HEK293 (cell line): ENCODE data around the gene CCR6.

Source experiments
- CTCF ChIA-PET: fragments of 350-600 bp; formaldehyde crosslinking; extraction: SDS; loops from one replicate; lab custom pipeline; 2021; ENCODE audit warnings: antibody characterized with exemption; lab: Yijun Ruan, JAX
- POLR2A ChIA-PET: fragments of 300-600 bp; formaldehyde crosslinking; extraction: SDS; loops from one replicate; lab custom pipeline; 2020; ENCODE audit warnings: antibody characterized with exemption, inconsistent platforms; lab: Yijun Ruan, JAX
- H3K27ac ChIP-seq: fragments of 200-500 bp; sonication (Bioruptor generic); 2 replicates; pipeline ENCODE4 v1.5.1; 2014; ENCODE audit warnings: low read depth, low read length, control low read depth, inconsistent platforms; ENCODE audit errors: extremely low read depth
- H3K36me3 ChIP-seq, 2 experiments: fragments of 200-500 bp in 1 of 2; sonication (Bioruptor generic) in 1 of 2; 1 replicate in 1 of 2; 2 replicates in 1 of 2; pipeline ENCODE4 v1.5.1; 2014 to 2017; ENCODE audit warnings: inconsistent platforms in 2 of 2, low read length in 2 of 2; ENCODE audit not compliant: control insufficient read depth in 2 of 2, insufficient read depth in 1 of 2
- H3K4me1 ChIP-seq: fragments of 200-500 bp; sonication (Bioruptor generic); 2 replicates; pipeline ENCODE4 v1.5.1; 2014; ENCODE audit warnings: mild to moderate bottlenecking, low read length, inconsistent platforms; ENCODE audit not compliant: control insufficient read depth, insufficient read depth
- H3K4me3 ChIP-seq: 2 replicates; pipeline ENCODE4 v1.5.1; 2011; ENCODE audit warnings: low read depth, mild to moderate bottlenecking, control low read depth, low read length, moderate library complexity
- H3K9me3 ChIP-seq: fragments of 200-500 bp; sonication (Bioruptor generic); 2 replicates; pipeline ENCODE4 v1.5.1; 2014; ENCODE audit warnings: low read depth, low read length, inconsistent platforms; ENCODE audit not compliant: control insufficient read depth, insufficient read depth
- GLIS2 ChIP-seq: fragments of 450-650 bp; formaldehyde crosslinking; IDR thresholded peaks from 2 replicates; pipeline ENCODE4 v1.5.1; 2016; ENCODE audit warnings: missing biosample characterization, missing genetic modification characterization
- KLF16 ChIP-seq: fragments of 450-650 bp; formaldehyde crosslinking; IDR thresholded peaks from 2 replicates; pipeline ENCODE4 v1.5.1; 2017; ENCODE audit warnings: missing biosample characterization, missing genetic modification characterization
- KLF7 ChIP-seq: fragments of 450-650 bp; formaldehyde crosslinking; IDR thresholded peaks from 2 replicates; pipeline ENCODE4 v1.5.1; 2016; ENCODE audit warnings: missing biosample characterization, missing genetic modification characterization, borderline replicate concordance
- MZF1 ChIP-seq: fragments of 450-650 bp; formaldehyde crosslinking; IDR thresholded peaks from 2 replicates; pipeline ENCODE4 v1.5.1; 2017; ENCODE audit warnings: missing biosample characterization, missing genetic modification characterization, borderline replicate concordance
- SALL2 ChIP-seq: fragments of 450-650 bp; formaldehyde crosslinking; IDR thresholded peaks from 2 replicates; pipeline ENCODE4 v1.5.0; 2017; ENCODE audit warnings: missing biosample characterization, mild to moderate bottlenecking, missing genetic modification characterization, borderline replicate concordance
- TCF7L2 ChIP-seq: IDR thresholded peaks from 2 replicates; pipeline ENCODE4 v1.6.1; 2011; ENCODE audit warnings: low read depth, mild to moderate bottlenecking, inconsistent platforms, low read length, moderate library complexity, borderline replicate concordance
- ZBTB17 ChIP-seq: fragments of 450-650 bp; formaldehyde crosslinking; IDR thresholded peaks from 2 replicates; pipeline ENCODE4 v1.5.1; 2016; ENCODE audit warnings: missing biosample characterization, missing genetic modification characterization
- ZBTB20 ChIP-seq: fragments of 450-650 bp; formaldehyde crosslinking; IDR thresholded peaks from 2 replicates; pipeline ENCODE4 v1.5.1; 2016; ENCODE audit warnings: missing biosample characterization, missing genetic modification characterization
- ZBTB7A ChIP-seq: fragments of 450-650 bp; formaldehyde crosslinking; IDR thresholded peaks from 2 replicates; pipeline ENCODE4 v1.5.1; 2016; ENCODE audit warnings: low read depth, missing biosample characterization, missing genetic modification characterization
- ZEB2 ChIP-seq: fragments of 450-650 bp; formaldehyde crosslinking; IDR thresholded peaks from 2 replicates; pipeline ENCODE4 v1.5.1; 2016; ENCODE audit warnings: missing biosample characterization, missing genetic modification characterization
- ZFHX2 ChIP-seq: fragments of 450-650 bp; formaldehyde crosslinking; conservative IDR thresholded peaks from 2 replicates; pipeline ENCODE4 v1.5.1; 2016; ENCODE audit warnings: missing biosample characterization, missing genetic modification characterization
- ZFP69B ChIP-seq: fragments of 450-650 bp; formaldehyde crosslinking; IDR thresholded peaks from 2 replicates; pipeline ENCODE4 v1.5.1; 2016; ENCODE audit warnings: missing biosample characterization, missing genetic modification characterization
- ZNF10 ChIP-seq: fragments of 450-650 bp; formaldehyde crosslinking; IDR thresholded peaks from 2 replicates; pipeline ENCODE4 v1.5.1; 2017; ENCODE audit warnings: missing biosample characterization, missing genetic modification characterization
- ZNF184 ChIP-seq: fragments of 450-650 bp; IDR thresholded peaks from 2 replicates; pipeline ENCODE4 v1.5.1; 2018; ENCODE audit warnings: missing biosample characterization, mild to moderate bottlenecking, missing genetic modification characterization
- ZNF2 ChIP-seq: fragments of 450-650 bp; formaldehyde crosslinking; IDR thresholded peaks from 2 replicates; pipeline ENCODE4 v1.5.1; 2016; ENCODE audit warnings: missing biosample characterization, missing genetic modification characterization
- ZNF350 ChIP-seq: fragments of 450-650 bp; formaldehyde crosslinking; IDR thresholded peaks from 2 replicates; pipeline ENCODE4 v1.5.0; 2017; ENCODE audit warnings: missing biosample characterization, mild to moderate bottlenecking, missing genetic modification characterization
- ZNF354C ChIP-seq: fragments of 450-650 bp; formaldehyde crosslinking; IDR thresholded peaks from 2 replicates; pipeline ENCODE4 v1.5.1; 2016; ENCODE audit warnings: missing biosample characterization, missing genetic modification characterization, low read depth, borderline replicate concordance
- ZNF423 ChIP-seq: fragments of 450-650 bp; formaldehyde crosslinking; IDR thresholded peaks from 2 replicates; pipeline ENCODE4 v1.5.1; 2016; ENCODE audit warnings: missing biosample characterization, missing genetic modification characterization
- ZNF473 ChIP-seq: fragments of 450-650 bp; formaldehyde crosslinking; IDR thresholded peaks from 2 replicates; pipeline ENCODE4 v1.5.1; 2017; ENCODE audit warnings: missing biosample characterization, missing genetic modification characterization
- ZNF530 ChIP-seq: fragments of 450-650 bp; formaldehyde crosslinking; IDR thresholded peaks from 2 replicates; pipeline ENCODE4 v1.5.1; 2016; ENCODE audit warnings: low read depth, missing biosample characterization, missing genetic modification characterization
- ZNF561 ChIP-seq: fragments of 450-650 bp; IDR thresholded peaks from 2 replicates; pipeline ENCODE4 v1.5.1; 2018; ENCODE audit warnings: missing biosample characterization, missing genetic modification characterization, borderline replicate concordance
- ZNF621 ChIP-seq: fragments of 450-650 bp; formaldehyde crosslinking; IDR thresholded peaks from 2 replicates; pipeline ENCODE4 v1.5.1; 2017; ENCODE audit warnings: missing biosample characterization, missing genetic modification characterization
- ZNF623 ChIP-seq: fragments of 450-650 bp; formaldehyde crosslinking; IDR thresholded peaks from 2 replicates; pipeline ENCODE4 v1.5.1; 2016; ENCODE audit warnings: missing biosample characterization, missing genetic modification characterization
- ZNF626 ChIP-seq: fragments of 450-650 bp; sonication (Bioruptor Pico); formaldehyde crosslinking; IDR thresholded peaks from 2 replicates; pipeline ENCODE4 v1.5.1; 2018; ENCODE audit warnings: missing biosample characterization, missing genetic modification characterization, inconsistent platforms
- TF ChIP-seq, protein P1 (sequence below): fragments of 450-650 bp; formaldehyde crosslinking; conservative IDR thresholded peaks from 2 replicates; pipeline ENCODE4 v1.5.1; 2016; ENCODE audit warnings: low read depth, missing biosample characterization, missing genetic modification characterization
- TF ChIP-seq, protein P2 (sequence below): fragments of 450-650 bp; formaldehyde crosslinking; IDR thresholded peaks from 2 replicates; pipeline ENCODE4 v1.5.1; 2016; ENCODE audit warnings: missing biosample characterization, missing genetic modification characterization, borderline replicate concordance
- TF ChIP-seq, protein P3 (sequence below): fragments of 450-650 bp; formaldehyde crosslinking; optimal IDR thresholded peaks from 2 replicates; pipeline ENCODE3; 2016; ENCODE audit warnings: missing biosample characterization, mild to moderate bottlenecking, missing genetic modification characterization

CCR6 gene

DNA sequence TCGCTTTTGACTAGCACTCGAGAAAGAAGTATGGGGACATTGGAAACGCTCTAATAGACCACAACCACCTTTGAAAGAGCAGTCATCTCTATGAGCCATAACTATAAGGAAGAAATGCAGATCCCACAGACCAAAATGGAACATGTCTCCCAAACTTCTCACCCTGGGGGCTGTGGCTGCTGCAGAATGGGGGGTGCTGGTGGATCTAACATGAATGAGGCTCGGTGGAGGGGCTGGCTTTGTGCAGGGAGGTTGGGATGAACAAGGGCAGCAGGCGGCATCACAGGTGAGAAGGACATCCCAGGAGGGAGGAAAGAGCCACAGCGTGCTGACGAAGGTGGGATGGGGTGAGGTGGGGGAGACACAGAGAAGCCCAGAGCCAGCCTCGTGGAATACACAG lies 10.5 kb upstream of the CCR6 start (continued):
- TF ChIP-seq, protein P1, sequence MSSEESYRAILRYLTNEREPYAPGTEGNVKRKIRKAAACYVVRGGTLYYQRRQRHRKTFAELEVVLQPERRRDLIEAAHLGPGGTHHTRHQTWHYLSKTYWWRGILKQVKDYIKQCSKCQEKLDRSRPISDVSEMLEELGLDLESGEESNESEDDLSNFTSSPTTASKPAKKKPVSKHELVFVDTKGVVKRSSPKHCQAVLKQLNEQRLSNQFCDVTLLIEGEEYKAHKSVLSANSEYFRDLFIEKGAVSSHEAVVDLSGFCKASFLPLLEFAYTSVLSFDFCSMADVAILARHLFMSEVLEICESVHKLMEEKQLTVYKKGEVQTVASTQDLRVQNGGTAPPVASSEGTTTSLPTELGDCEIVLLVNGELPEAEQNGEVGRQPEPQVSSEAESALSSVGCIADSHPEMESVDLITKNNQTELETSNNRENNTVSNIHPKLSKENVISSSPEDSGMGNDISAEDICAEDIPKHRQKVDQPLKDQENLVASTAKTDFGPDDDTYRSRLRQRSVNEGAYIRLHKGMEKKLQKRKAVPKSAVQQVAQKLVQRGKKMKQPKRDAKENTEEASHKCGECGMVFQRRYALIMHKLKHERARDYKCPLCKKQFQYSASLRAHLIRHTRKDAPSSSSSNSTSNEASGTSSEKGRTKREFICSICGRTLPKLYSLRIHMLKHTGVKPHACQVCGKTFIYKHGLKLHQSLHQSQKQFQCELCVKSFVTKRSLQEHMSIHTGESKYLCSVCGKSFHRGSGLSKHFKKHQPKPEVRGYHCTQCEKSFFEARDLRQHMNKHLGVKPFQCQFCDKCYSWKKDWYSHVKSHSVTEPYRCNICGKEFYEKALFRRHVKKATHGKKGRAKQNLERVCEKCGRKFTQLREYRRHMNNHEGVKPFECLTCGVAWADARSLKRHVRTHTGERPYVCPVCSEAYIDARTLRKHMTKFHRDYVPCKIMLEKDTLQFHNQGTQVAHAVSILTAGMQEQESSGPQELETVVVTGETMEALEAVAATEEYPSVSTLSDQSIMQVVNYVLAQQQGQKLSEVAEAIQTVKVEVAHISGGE (tag by site-specific recombination) = no peak
- TF ChIP-seq, protein P2, sequence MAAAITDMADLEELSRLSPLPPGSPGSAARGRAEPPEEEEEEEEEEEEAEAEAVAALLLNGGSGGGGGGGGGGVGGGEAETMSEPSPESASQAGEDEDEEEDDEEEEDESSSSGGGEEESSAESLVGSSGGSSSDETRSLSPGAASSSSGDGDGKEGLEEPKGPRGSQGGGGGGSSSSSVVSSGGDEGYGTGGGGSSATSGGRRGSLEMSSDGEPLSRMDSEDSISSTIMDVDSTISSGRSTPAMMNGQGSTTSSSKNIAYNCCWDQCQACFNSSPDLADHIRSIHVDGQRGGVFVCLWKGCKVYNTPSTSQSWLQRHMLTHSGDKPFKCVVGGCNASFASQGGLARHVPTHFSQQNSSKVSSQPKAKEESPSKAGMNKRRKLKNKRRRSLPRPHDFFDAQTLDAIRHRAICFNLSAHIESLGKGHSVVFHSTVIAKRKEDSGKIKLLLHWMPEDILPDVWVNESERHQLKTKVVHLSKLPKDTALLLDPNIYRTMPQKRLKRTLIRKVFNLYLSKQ (tag by site-specific recombination) = no peak
- no peak for TF ChIP-seq ZNF423 (tag by site-specific recombination)

DNA sequence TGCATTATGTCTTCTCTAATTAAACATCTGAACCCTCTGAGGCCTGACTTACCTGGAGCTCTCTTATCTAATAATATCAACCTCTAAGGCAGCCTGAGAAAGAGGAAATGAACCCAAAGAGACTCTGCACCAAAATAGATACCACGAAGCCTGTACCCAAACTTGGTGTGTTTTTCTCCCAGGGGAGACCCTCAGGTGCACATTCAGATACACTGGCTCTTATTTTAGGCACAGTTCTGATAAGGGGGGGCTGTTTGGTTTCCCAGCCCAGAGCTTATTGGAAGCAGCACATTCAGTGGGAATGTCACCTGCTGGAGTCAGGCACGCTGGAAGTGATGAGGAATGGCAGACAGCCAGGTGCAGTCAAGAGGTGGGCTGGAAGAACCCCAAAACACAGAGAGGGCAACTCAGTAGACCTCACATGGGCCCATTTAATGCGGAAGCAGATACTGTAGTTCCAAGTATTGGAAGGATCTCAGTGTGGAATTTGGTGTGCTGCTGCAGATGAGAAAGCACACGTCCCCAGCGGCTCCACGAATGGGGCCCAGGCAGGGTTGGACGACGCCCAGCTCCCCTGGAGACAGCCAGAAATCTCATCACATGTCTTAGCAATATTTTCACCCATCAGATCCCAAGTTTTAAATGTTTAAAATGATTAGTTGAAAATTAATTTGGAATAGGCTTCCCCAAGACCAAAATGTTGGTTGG lies 9.7 kb upstream of the CCR6 start:
- ChIA-PET POLR2A (no interaction called here), CTCF (no interaction called here)
- Histone ChIP-seq H3K9me3 (no peaks in the 10 kb centered on the region), H3K27ac (no peak overlapping the region), H3K4me3 (no peak overlapping the region), H3K36me3 (no peaks in the 10 kb centered on the region), H3K4me1 (no peaks in the 10 kb centered on the region)
- TF ChIP-seq MZF1 (tag by site-specific recombination) (no peak), ZBTB20 (tag by site-specific recombination) (no peak), ZNF561 (tag by site-specific recombination) (no peak), ZNF184 (tag by site-specific recombination) (no peak), KLF16 (tag by site-specific recombination) (no peak), KLF7 (tag by site-specific recombination) (no peak), ZBTB17 (no peak), ZNF2 (tag by site-specific recombination) (no peak), ZBTB7A (tag by site-specific recombination) (no peak), ZNF626 (tag by site-specific recombination) (no peak), ZNF621 (tag by site-specific recombination) (no peak), ZNF473 (tag by site-specific recombination) (no peak), ZNF10 (no peak), ZNF350 (no peak)

DNA sequence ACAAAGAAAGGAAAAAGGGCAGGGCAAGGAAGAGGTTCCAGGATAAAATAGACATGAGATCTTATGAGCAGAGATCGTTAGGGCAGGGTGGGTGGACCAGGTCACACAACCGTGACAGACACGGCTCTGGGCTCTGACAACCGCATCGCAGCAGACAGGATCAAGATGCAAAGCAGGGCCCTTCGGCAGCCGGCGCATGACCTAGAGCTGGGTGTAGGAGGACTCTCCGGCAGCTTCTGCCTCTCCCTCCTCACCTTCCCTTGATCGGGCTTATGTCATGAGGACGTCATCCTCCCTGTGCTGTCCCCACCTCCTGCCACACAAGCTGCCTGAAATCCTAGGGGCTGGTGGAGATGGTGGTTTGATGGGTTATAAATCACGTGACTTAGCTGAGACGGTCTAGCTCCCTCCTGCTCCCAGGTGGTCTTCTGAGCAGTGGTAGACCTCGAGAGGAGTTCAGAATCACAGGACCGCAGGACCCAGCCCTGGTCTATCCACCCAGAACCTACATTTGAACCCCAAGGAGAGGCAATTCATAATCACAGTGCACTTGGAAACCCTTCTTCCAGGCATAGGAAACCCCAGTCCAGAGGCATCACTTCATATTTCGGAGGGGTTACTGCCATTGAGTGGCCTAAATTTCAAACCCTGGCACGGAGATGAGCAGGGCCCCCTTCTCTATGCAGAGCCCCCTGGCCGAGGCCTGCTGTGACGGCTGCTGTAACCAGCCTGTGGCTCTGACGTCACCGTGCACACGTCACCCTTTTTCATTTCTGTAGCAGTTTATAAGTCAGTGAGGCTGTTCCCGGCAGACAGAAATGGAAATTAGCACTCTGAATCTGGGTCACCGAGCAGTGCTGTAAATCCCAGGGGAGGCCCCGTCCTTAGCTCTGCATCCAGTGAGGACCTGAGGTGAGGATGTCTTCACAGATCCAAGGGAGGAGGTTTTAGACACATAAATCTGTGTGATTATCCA lies 8.7 kb upstream of the CCR6 start:
- Histone ChIP-seq H3K4me3 (no peak overlapping the region), H3K4me1 (no peaks in the 10 kb centered on the region), H3K27ac (no peak overlapping the region), H3K36me3 (no peaks in the 10 kb centered on the region), H3K9me3 (no peaks in the 10 kb centered on the region)
- ChIA-PET CTCF (interaction anchor here (0.7 kb wide), 2 partner anchors 69 to 646 kb away, joined by 3 read pairs; no protein-coding TSS in a partner anchor), POLR2A (no interaction called here)
- TF ChIP-seq ZNF530 (tag by site-specific recombination) (no peak), TCF7L2 (no peak), SALL2 (tag by site-specific recombination) (no peak), ZNF354C (tag by site-specific recombination) (no peak), ZNF561 (tag by site-specific recombination) (no peak), ZNF623 (no peak), ZFP69B (tag by site-specific recombination) (no peak), ZNF423 (tag by site-specific recombination) (no peak), ZFHX2 (no peak), ZEB2 (tag by site-specific recombination) (no peak), GLIS2 (tag by site-specific recombination) (no peak)
- TF ChIP-seq, protein P3, sequence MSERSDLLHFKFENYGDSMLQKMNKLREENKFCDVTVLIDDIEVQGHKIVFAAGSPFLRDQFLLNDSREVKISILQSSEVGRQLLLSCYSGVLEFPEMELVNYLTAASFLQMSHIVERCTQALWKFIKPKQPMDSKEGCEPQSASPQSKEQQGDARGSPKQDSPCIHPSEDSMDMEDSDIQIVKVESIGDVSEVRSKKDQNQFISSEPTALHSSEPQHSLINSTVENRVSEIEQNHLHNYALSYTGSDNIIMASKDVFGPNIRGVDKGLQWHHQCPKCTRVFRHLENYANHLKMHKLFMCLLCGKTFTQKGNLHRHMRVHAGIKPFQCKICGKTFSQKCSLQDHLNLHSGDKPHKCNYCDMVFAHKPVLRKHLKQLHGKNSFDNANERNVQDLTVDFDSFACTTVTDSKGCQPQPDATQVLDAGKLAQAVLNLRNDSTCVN = no peak
